A549 (cell line): Measurements from ENCODE around the gene NARS2. TPM values are rescaled to one million over a fixed set of nuclear protein-coding genes. Genes with fewer than 3 reads are reported as not detected.

ENCODE experiments used
- ATAC-seq, 2 experiments: fragments of 200-7000 bp in 1 of 2; fragments of >200 bp in 1 of 2; cut with Nextera tagmentation in 1 of 2; cut with Tn5 transposase in 1 of 2; 3 replicates each; pipeline versions ENCODE4 v1.8.0 to v1.9.1; 2018 to 2020; ENCODE audit warnings: mild to moderate bottlenecking in 1 of 2, moderate library complexity in 1 of 2
- CTCF ChIA-PET: fragments of 300-600 bp; sonication (Branson Sonifier 250); formaldehyde crosslinking; extraction: SDS; loops from one replicate; lab custom pipeline; 2021; ENCODE audit warnings: antibody characterized with exemption, inconsistent platforms; lab: Yijun Ruan, JAX
- POLR2A ChIA-PET: fragments of 350-600 bp; formaldehyde crosslinking; extraction: SDS; loops from one replicate; lab custom pipeline; 2021; ENCODE audit warnings: antibody characterized with exemption, inconsistent platforms; lab: Yijun Ruan, JAX
- DNase-seq, 2 experiments: peaks; one replicate each; pipeline versions ENCODE4 v3.0.0 to v3.0.0-alpha.2; 2011 to 2016; ENCODE audit warnings: low read depth in 1 of 2, low spot score in 1 of 2
- FAIRE-seq: peaks from 2 replicates; lab custom pipeline; 2011; peaks lifted over from hg19 to GRCh38; lab: Jason Lieb, UNC
- H3K27ac ChIP-seq, 2 experiments: fragments of >200 bp; sonication (Bioruptor Twin); formaldehyde crosslinking; 3 replicates each; pipeline ENCODE4 v1.5.1; 2016 to 2017
- H3K4me1 ChIP-seq: fragments of >200 bp; sonication (Bioruptor Twin); formaldehyde crosslinking; 3 replicates; pipeline ENCODE4 v1.6.1; 2016
- H3K4me2 ChIP-seq: fragments of >200 bp; sonication (Bioruptor Twin); formaldehyde crosslinking; 3 replicates; pipeline ENCODE4 v1.6.1; 2016
- H3K4me3 ChIP-seq: fragments of >200 bp; sonication (Bioruptor Twin); formaldehyde crosslinking; 3 replicates; pipeline ENCODE4 v1.5.1; 2016
- H3K9me3 ChIP-seq: fragments of >200 bp; sonication (Bioruptor Twin); formaldehyde crosslinking; 3 replicates; pipeline ENCODE4 v1.6.1; 2016
- ATOH8 ChIP-seq: fragments of 250-450 bp; sonication (Bioruptor Pico); IDR thresholded peaks from 2 replicates; pipeline ENCODE4 v1.5.0; 2020; ENCODE audit warnings: low read depth, mild to moderate bottlenecking, moderate library complexity
- BCL3 ChIP-seq: fragments of >200 bp; sonication (Bioruptor Twin); formaldehyde crosslinking; IDR thresholded peaks from 3 replicates; pipeline ENCODE4 v1.6.1; 2016
- CBX2 ChIP-seq: fragments of 200-600 bp; sonication (generic); IDR thresholded peaks from 2 replicates; pipeline ENCODE4 v1.6.1; 2016; ENCODE audit warnings: low read depth, mild to moderate bottlenecking, borderline replicate concordance
- CEBPB ChIP-seq, 2 experiments: fragments of >200 bp in 1 of 2; sonication (Bioruptor Twin) in 1 of 2; formaldehyde crosslinking in 1 of 2; IDR thresholded peaks; 2 replicates each; pipeline ENCODE4 v1.6.1; 2012 to 2016
- E2F6 ChIP-seq: IDR thresholded peaks from 2 replicates; pipeline ENCODE4 v1.6.1; 2012; ENCODE audit warnings: low read depth, borderline replicate concordance
- EHF ChIP-seq: fragments of 250-450 bp; sonication (Bioruptor Pico); IDR thresholded peaks from 2 replicates; pipeline ENCODE4 v1.5.0; 2020; ENCODE audit warnings: mild to moderate bottlenecking
- EHMT2 ChIP-seq: fragments of 200-600 bp; sonication (generic); IDR thresholded peaks from 2 replicates; pipeline ENCODE4 v1.6.1; 2016; ENCODE audit warnings: antibody characterized with exemption, low read depth, mild to moderate bottlenecking, moderate library complexity
- FOSB ChIP-seq: fragments of 250-450 bp; sonication (Bioruptor Pico); IDR thresholded peaks from 2 replicates; pipeline ENCODE4 v1.5.0; 2020; ENCODE audit warnings: mild to moderate bottlenecking, moderate library complexity
- FOXS1 ChIP-seq: fragments of 250-450 bp; sonication (Bioruptor Pico); IDR thresholded peaks from 2 replicates; pipeline ENCODE4 v1.5.0; 2020; ENCODE audit warnings: mild to moderate bottlenecking, moderate library complexity
- HEYL ChIP-seq: fragments of 250-450 bp; sonication (Bioruptor Pico); IDR thresholded peaks from 2 replicates; pipeline ENCODE4 v1.8.0; 2021; ENCODE audit warnings: mild to moderate bottlenecking, moderate library complexity
- HMGXB4 ChIP-seq: fragments of 250-450 bp; sonication (Bioruptor Pico); IDR thresholded peaks from 2 replicates; pipeline ENCODE4 v1.5.0; 2021; ENCODE audit warnings: mild to moderate bottlenecking, moderate library complexity, borderline replicate concordance
- HOXA7 ChIP-seq: fragments of 250-450 bp; sonication (Bioruptor Pico); IDR thresholded peaks from 2 replicates; pipeline ENCODE4 v1.5.0; 2020; ENCODE audit warnings: mild to moderate bottlenecking, moderate library complexity
- HOXB13 ChIP-seq: fragments of 250-450 bp; sonication (Bioruptor Pico); IDR thresholded peaks from 2 replicates; pipeline ENCODE4 v1.5.0; 2020; ENCODE audit warnings: low read depth, mild to moderate bottlenecking, moderate library complexity
- HOXB5 ChIP-seq: fragments of 250-450 bp; sonication (Bioruptor Pico); IDR thresholded peaks from 2 replicates; pipeline ENCODE4 v1.5.0; 2020; ENCODE audit warnings: mild to moderate bottlenecking, moderate library complexity
- JUNB ChIP-seq: fragments of >200 bp; sonication (Bioruptor Twin); formaldehyde crosslinking; IDR thresholded peaks from 2 replicates; pipeline ENCODE4 v1.6.1; 2016
- MAFK ChIP-seq: fragments of 450-650 bp; IDR thresholded peaks from 2 replicates; pipeline ENCODE4 v1.6.1; 2014; ENCODE audit not compliant: partially characterized antibody
- MYC ChIP-seq: IDR thresholded peaks from 2 replicates; pipeline ENCODE4 v1.6.1; 2012; ENCODE audit warnings: mild to moderate bottlenecking, inconsistent platforms, low read length, improper control_type of control experiment, borderline replicate concordance
- NPAS2 ChIP-seq: fragments of 250-450 bp; sonication (Bioruptor Pico); IDR thresholded peaks from 2 replicates; pipeline ENCODE4 v1.8.0; 2022; ENCODE audit warnings: mild to moderate bottlenecking, moderate library complexity, borderline replicate concordance
- PBX3 ChIP-seq: IDR thresholded peaks from 2 replicates; pipeline ENCODE4 v1.6.1; 2012
- POLR2A ChIP-seq: IDR thresholded peaks from 2 replicates; pipeline ENCODE4 v1.6.1; 2012; ENCODE audit warnings: mild to moderate bottlenecking, low read length
- POLR2AphosphoS2 ChIP-seq: conservative IDR thresholded peaks from 2 replicates; pipeline ENCODE4 v1.6.1; 2012; ENCODE audit warnings: low read length, improper control_type of control experiment, inconsistent platforms
- RAD21 ChIP-seq, 2 experiments: fragments of >200 bp in 1 of 2; sonication (Bioruptor Twin) in 1 of 2; formaldehyde crosslinking in 1 of 2; IDR thresholded peaks in 1 of 2; conservative IDR thresholded peaks in 1 of 2; 2 replicates in 1 of 2; 3 replicates in 1 of 2; pipeline ENCODE4 v1.6.1; 2012 to 2018; ENCODE audit warnings: inconsistent platforms in 1 of 2
- RARB ChIP-seq: fragments of 250-450 bp; sonication (Bioruptor Pico); IDR thresholded peaks from 2 replicates; pipeline ENCODE4 v1.8.0; 2021; ENCODE audit warnings: mild to moderate bottlenecking, moderate library complexity
- RNF2 ChIP-seq: fragments of 200-600 bp; sonication (generic); IDR thresholded peaks from 2 replicates; pipeline ENCODE4 v1.6.1; 2016; ENCODE audit warnings: low read depth, mild to moderate bottlenecking, antibody characterized with exemption, moderate library complexity, borderline replicate concordance
- TFCP2L1 ChIP-seq: fragments of 250-450 bp; sonication (Bioruptor Pico); IDR thresholded peaks from 2 replicates; pipeline ENCODE4 v1.5.0; 2021; ENCODE audit warnings: mild to moderate bottlenecking
- USF2 ChIP-seq: fragments of 450-650 bp; IDR thresholded peaks from 2 replicates; pipeline ENCODE4 v1.6.1; 2014; ENCODE audit warnings: antibody characterized with exemption
- ZC3H11A ChIP-seq: fragments of 450-650 bp; IDR thresholded peaks from 2 replicates; pipeline ENCODE4 v1.6.1; 2014; ENCODE audit warnings: antibody characterized with exemption, mild to moderate bottlenecking
- ZFP36 ChIP-seq: fragments of 450-650 bp; IDR thresholded peaks from 2 replicates; pipeline ENCODE4 v1.6.1; 2014; ENCODE audit warnings: borderline replicate concordance; ENCODE audit not compliant: partially characterized antibody
- ZNF302 ChIP-seq: fragments of 250-450 bp; sonication (Bioruptor Pico); IDR thresholded peaks from 2 replicates; pipeline ENCODE4 v1.9.0; 2021; ENCODE audit warnings: inconsistent platforms, mild to moderate bottlenecking, moderate library complexity
- WGBS: methylation state at CpG from one replicate; pipeline ENCODE4 v1.1.6; 2017; ENCODE audit errors: missing lambda C conversion rate; 5-methylcytosine and 5-hydroxymethylcytosine counted together
- polyA plus RNA-seq, 4 experiments: library from polyadenylated mRNA; depleted of rRNA in 3 of 4; stranded (reverse); fragments of >200 nt; fragmentation: RNase III in 1 of 4; extraction: RNeasy Plus Mini Kit Qiagen cat#74134 plus additional on column Dnase treatment in 1 of 4; gene quantifications; 2 replicates in 3 of 4; 3 replicates in 1 of 4; pipeline ENCODE4 v1.2.3, GENCODE V29; 2011 to 2017

NARS2 gene
- polyA plus RNA-seq, 2 of the 4 experiments (the other 2 are of a cell fraction) = 29.7 to 57.7 TPM

GRCh38 chr11:78535920-78536319, 38.7 kb downstream of the NARS2 start:
- H3K4me1 ChIP-seq = peaks cover 8% of the 10 kb centered on the region; the same call in 1 of the 3 replicates
- no peak overlapping the region for H3K27ac ChIP-seq
- FAIRE-seq (no peak), DNase-seq (no peak), ATAC-seq (no peak)
- 87% methylated on average over 2 of the region's 2 CpGs for WGBS
- H3K4me2 ChIP-seq = no peak overlapping the region
- TF ChIP-seq POLR2A (no peak), ZNF302 (CRISPR knock-in tag) (no peak), ZC3H11A (no peak), TFCP2L1 (CRISPR knock-in tag) (no peak), FOSB (CRISPR knock-in tag) (no peak), USF2 (no peak), MYC (no peak), HOXB5 (CRISPR knock-in tag) (no peak), POLR2AphosphoS2 (no peak), HOXA7 (CRISPR knock-in tag) (no peak), FOXS1 (no peak), EHF (CRISPR knock-in tag) (no peak)
- H3K4me3 ChIP-seq = no peak overlapping the region
- ChIA-PET POLR2A (no interaction called here), CTCF (no interaction called here)
- no peaks in the 10 kb centered on the region for H3K9me3 ChIP-seq

- Histone ChIP-seq H3K4me3 (no peak overlapping the region), H3K4me1 (peaks cover 1% of the 10 kb centered on the region; the same call in 1 of the 3 replicates), H3K27ac (no peak overlapping the region), H3K9me3 (no peaks in the 10 kb centered on the region), H3K4me2 (no peak overlapping the region)
- ChIA-PET CTCF (no interaction called here), POLR2A (no interaction called here)
- no peak for FAIRE-seq
- TF ChIP-seq JUNB (no peak), E2F6 (no peak), CEBPB (IDR thresholded peaks at IDR 0.05) (no peak), HOXB13 (CRISPR knock-in tag) (no peak), ZFP36 (no peak), RARB (CRISPR knock-in tag) (no peak)
- ATAC-seq = no peak
- WGBS = 95% methylated on average over 3 of the region's 3 CpGs
- DNase-seq = no peak
Measured at GRCh38 chr11:78535027-78535426, 39.6 kb downstream of the NARS2 start.

- Histone ChIP-seq H3K4me3 (no peak overlapping the region), H3K27ac (no peak overlapping the region), H3K4me2 (no peak overlapping the region), H3K4me1 (no peaks in the 10 kb centered on the region), H3K9me3 (no peaks in the 10 kb centered on the region)
- CTCF ChIA-PET = no interaction called here
- DNase-seq (no peak), FAIRE-seq (no peak), ATAC-seq (no peak)
- POLR2A ChIA-PET = no interaction called here
- no peak for TF ChIP-seq HMGXB4 (CRISPR knock-in tag)
- no peak for TF ChIP-seq NPAS2
- TF ChIP-seq USF2 = no peak
- TF ChIP-seq PBX3 = no peak
- no peak for TF ChIP-seq EHF (CRISPR knock-in tag)
- TF ChIP-seq BCL3 = no peak
- TF ChIP-seq MAFK = no peak
- TF ChIP-seq HOXB5 (CRISPR knock-in tag) = no peak
- TF ChIP-seq ATOH8 (CRISPR knock-in tag) = no peak
- TF ChIP-seq CBX2 = no peak
- TF ChIP-seq RAD21 (conservative IDR thresholded peaks at IDR 0.05 in 1 of 2, IDR thresholded peaks at IDR 0.05 in 1 of 2) = no peak
- no peak for TF ChIP-seq JUNB
- TF ChIP-seq EHMT2 = no peak
- no peak for TF ChIP-seq HEYL (CRISPR knock-in tag)
- no peak for TF ChIP-seq RNF2
Measured at GRCh38 chr11:78533399-78533798, 41.3 kb downstream of the NARS2 start.
